ENCODE results near the gene SRBD1. TPM values are rescaled to one million over a fixed set of nuclear protein-coding genes. Genes with fewer than 3 reads are reported as not detected.

Gene SRBD1
- total and polyA plus RNA-seq, 2 of the 8 experiments (the other 6 are each of a cell fraction or from before 2014, with no cell fraction given), result 4.6 to 20.0 TPM

DNA sequence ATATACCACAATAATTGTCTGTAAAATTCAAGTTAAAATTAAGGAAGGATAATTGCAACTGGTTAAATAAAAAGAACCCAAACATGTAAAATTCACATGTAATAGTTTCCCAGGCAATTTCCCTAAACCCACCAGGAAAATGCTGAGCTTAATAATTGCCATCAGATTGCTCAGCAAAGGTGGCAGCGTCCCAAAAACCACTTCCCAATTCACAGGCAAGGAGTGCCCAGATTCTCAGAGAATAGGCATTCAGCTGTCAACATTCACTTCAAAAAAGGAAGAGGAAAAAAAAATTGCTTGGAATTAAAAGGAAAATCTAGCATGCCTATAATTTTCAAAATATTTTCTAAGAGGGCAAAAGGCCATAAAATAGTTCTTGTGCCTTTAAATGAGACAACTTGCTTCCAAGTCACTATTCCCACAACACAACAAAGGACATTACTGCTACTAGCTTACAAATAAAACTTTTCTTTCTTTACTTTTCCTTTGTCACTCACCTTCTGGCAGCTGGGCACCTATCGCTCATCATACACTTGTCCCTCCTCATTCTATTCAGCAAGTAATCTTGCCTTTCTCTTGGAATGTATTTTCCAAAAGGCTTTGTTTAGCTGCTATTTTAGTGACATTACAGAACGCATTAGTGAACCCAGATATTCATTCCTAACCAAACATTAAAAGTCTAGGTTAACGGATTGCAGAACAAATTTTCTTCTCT is 15.2 kb downstream of the SRBD1 start:
- Histone ChIP-seq H4K5ac (ENCODE audit: insufficient read length, low read depth, low read length) (no peak overlapping the region), H3K23ac (ENCODE audit: insufficient read length) (no peak overlapping the region), H2AK5ac (ENCODE audit: low read depth, low read length) (no peak overlapping the region), H3K4me2 (ENCODE audit: insufficient read depth in 1 of 2, low read depth in 2 of 2, low read length in 2 of 2) (no peak overlapping the region), H4K20me1 (replicated peaks in 1 of 2; ENCODE audit: control insufficient read depth in 1 of 2, insufficient read depth in 2 of 2, low read length in 2 of 2) (peaks cover 0 to 5% of the 10 kb centered on the region in 2 experiments), H3K9me3 (ENCODE audit: insufficient read depth in 2 of 2, low read depth in 1 of 2, low read length in 1 of 2) (no peaks in the 10 kb centered on the region), H3K79me1 (ENCODE audit: low read depth, low read length) (no peaks in the 10 kb centered on the region), H2AFZ (ENCODE audit: low read length) (no peak overlapping the region), H3K27me3 (replicated peaks in 1 of 4; ENCODE audit: control insufficient read depth in 3 of 4, extremely low read depth in 1 of 4, insufficient read depth in 3 of 4, low read length in 3 of 4) (no peaks in the 10 kb centered on the region), H3K4me1 (replicated peaks in 1 of 4; ENCODE audit: control insufficient read depth in 3 of 4, insufficient read depth in 4 of 4, low read length in 3 of 4) (no peaks in the 10 kb centered on the region), H3K36me3 (ENCODE audit: control insufficient read depth in 2 of 4, insufficient read depth in 4 of 4, low read length in 3 of 4) (peaks cover 6 to 43% (median 22%) of the 10 kb centered on the region in 4 experiments; a peak in 7 of 8 replicates), H2BK12ac (ENCODE audit: low read depth, low read length) (no peak overlapping the region), H2BK15ac (ENCODE audit: low read length) (no peak overlapping the region), H2BK20ac (ENCODE audit: low read length) (no peak overlapping the region), H4K8ac (ENCODE audit: extremely low read depth, insufficient read depth, low read length) (no peak overlapping the region), H2BK5ac (ENCODE audit: low read depth, low read length) (no peak overlapping the region), H3K56ac (replicated peaks; ENCODE audit: insufficient read length, low read depth, low read length) (no peak overlapping the region), H3K23me2 (ENCODE audit: low read depth, low read length) (peaks cover 2% of the 10 kb centered on the region; the same call in 1 of the 2 replicates), H3K9ac (replicated peaks in 1 of 4; ENCODE audit: extremely low read depth in 1 of 4, low read depth in 3 of 4, low read length in 3 of 4) (no peak overlapping the region), H2BK120ac (replicated peaks; ENCODE audit: low read depth, low read length) (no peak overlapping the region), H3K79me2 (ENCODE audit: control insufficient read depth in 1 of 2, insufficient read depth in 2 of 2, low read length in 2 of 2) (peaks cover 0 to 22% of the 10 kb centered on the region in 2 experiments; a peak in 2 of 4 replicates), H4K91ac (replicated peaks; ENCODE audit: insufficient read length, low read length) (no peak overlapping the region), H3K4ac (replicated peaks; ENCODE audit: insufficient read length, low read depth, low read length) (no peak overlapping the region), H3K4me3 (ENCODE audit: extremely low read depth in 1 of 4, insufficient read depth in 2 of 4, low read depth in 3 of 4, low read length in 4 of 4) (no peak overlapping the region), H3K18ac (ENCODE audit: extremely low read depth, low read length) (no peak overlapping the region), H3K14ac (ENCODE audit: insufficient read length) (no peak overlapping the region), H3K27ac (ENCODE audit: low read depth, low read length) (no peak overlapping the region)
- DNase-seq (ENCODE audit: low read depth in 1 of 2, low spot score in 2 of 2) (no peak), FAIRE-seq (no peak)
- WGBS, 2 experiments (ENCODE audit: extremely low coverage in 1 of 2, insufficient coverage in 1 of 2, insufficient read length in 1 of 2, insufficient replicate concordance in 2 of 2, low coverage in 1 of 2, low lambda C conversion rate in 2 of 2, missing lambda C conversion rate in 1 of 2), result 88% methylated on average over 4 of the region's 4 CpGs; no CpG with 5 or more reads in 1 of the 2 experiments
- no peak for TF ChIP-seq TEAD4 (IDR thresholded peaks at IDR 0.05; ENCODE audit: low read depth, low read length)
- no peak for TF ChIP-seq POLR2AphosphoS5 (IDR thresholded peaks at IDR 0.05; ENCODE audit: low read depth, low read length)
- TF ChIP-seq SIN3A (conservative IDR thresholded peaks at IDR 0.05 in 1 of 2, IDR thresholded peaks at IDR 0.05 in 1 of 2; ENCODE audit: low read depth in 1 of 2, low read length in 2 of 2), result no peak
- POLR2A ChIA-PET (ENCODE audit: partially characterized antibody), result no interaction called here
- CTCF ChIA-PET (ENCODE audit: partially characterized antibody), result interaction anchor here (1.7 kb wide), 1 partner anchor 10 kb away, joined by 6 read pairs; no protein-coding TSS in a partner anchor

Data from H1 (cell line).